LNCAP (cell line): ENCODE data around the gene TLR9.

ENCODE experiments used
- TF ChIP-seq, protein P1 (sequence below): fragments of 450-650 bp; IDR thresholded peaks from 2 replicates; pipeline ENCODE4 v1.5.1; 2017; ENCODE audit warnings: mild to moderate bottlenecking

The TLR9 gene

GRCh38 chr3:52204337-52205073 is 20.9 kb downstream of the TLR9 start:
- TF ChIP-seq, protein P1, sequence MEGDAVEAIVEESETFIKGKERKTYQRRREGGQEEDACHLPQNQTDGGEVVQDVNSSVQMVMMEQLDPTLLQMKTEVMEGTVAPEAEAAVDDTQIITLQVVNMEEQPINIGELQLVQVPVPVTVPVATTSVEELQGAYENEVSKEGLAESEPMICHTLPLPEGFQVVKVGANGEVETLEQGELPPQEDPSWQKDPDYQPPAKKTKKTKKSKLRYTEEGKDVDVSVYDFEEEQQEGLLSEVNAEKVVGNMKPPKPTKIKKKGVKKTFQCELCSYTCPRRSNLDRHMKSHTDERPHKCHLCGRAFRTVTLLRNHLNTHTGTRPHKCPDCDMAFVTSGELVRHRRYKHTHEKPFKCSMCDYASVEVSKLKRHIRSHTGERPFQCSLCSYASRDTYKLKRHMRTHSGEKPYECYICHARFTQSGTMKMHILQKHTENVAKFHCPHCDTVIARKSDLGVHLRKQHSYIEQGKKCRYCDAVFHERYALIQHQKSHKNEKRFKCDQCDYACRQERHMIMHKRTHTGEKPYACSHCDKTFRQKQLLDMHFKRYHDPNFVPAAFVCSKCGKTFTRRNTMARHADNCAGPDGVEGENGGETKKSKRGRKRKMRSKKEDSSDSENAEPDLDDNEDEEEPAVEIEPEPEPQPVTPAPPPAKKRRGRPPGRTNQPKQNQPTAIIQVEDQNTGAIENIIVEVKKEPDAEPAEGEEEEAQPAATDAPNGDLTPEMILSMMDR = no peak

DNA sequence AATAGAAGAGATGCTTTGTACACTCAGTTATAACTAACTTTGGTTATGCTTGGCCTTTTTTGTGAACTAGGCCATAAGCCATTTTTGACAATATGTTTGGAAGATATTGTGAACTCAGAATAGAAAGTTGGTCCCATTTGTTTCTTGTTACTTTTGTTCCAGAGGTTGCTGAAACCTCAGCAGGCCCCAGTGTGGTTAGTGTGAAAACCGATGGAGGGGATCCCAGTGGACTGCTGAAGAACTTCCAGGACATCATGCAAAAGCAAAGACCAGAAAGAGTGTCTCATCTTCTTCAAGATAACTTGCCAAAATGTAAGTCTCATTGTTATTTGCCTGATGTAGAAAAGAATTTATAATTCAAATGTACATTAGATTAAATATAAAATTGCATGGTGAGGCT is 21.7 kb downstream of the TLR9 start:
- TF ChIP-seq, protein P1 = no peak

DNA sequence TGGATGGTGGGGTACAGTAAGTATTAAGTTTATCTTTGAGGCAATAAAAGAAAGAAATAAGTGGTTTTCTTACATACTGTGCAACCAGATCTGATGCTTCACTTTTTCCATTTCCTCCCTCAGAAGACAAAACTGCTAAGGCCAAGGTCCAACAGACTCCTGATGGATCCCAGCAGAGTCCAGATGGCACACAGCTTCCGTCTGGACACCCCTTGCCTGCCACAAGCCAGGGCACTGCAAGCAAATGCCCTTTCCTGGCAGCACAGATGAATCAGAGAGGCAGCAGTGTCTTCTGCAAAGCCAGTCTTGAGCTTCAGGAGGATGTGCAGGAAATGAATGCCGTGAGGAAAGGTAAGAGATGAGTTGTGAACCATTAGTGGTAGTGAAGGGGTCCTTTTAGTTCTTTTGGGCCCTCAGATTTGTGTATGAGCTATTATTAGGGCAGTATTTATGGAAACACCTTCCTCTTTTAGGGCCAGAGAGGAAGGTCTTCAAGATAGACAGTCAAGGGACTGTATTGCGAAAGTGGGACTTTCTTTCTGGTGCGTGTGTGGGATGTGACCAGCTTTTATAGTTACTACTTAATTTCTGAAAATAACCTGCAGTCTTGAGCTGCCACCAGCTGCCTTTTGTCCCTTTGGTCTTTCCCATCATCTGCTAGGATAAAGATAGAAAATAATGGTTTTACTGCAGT is 22.9 kb downstream of the TLR9 start:
- TF ChIP-seq, protein P1 = no peak

DNA sequence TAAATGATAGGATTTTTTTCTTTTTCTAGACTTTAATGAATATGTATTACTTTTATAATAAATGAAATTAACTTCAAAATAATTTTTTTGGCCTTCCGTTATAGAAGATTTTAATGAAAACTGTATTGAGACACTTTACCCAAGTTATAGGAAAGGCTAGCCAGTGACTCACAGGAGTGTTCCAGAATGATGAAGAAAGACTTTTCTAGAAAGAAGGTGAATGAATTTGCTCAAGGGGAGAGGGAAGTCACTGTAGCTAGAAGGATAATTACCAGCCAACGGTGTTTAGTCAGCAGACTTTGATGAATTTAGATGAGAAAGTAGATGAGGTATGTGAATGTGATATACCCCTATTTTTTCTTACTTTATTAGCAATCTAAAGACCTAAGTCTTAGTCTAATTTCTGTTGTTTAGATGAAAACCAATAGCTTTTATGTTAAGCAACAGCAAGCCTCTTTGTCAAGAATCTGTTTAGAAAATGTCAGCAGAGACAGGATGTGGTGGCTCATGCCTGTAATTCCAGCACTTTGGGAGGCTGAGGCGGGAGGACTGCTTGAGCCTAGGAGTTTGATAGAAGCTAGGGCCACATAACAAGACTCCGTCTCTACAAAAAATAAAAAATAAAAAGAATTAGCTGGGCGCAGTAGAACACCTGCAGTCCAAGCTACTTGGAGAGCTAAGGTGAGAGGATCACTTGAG is 24.3 kb downstream of the TLR9 start:
- TF ChIP-seq, protein P1 = no peak

DNA sequence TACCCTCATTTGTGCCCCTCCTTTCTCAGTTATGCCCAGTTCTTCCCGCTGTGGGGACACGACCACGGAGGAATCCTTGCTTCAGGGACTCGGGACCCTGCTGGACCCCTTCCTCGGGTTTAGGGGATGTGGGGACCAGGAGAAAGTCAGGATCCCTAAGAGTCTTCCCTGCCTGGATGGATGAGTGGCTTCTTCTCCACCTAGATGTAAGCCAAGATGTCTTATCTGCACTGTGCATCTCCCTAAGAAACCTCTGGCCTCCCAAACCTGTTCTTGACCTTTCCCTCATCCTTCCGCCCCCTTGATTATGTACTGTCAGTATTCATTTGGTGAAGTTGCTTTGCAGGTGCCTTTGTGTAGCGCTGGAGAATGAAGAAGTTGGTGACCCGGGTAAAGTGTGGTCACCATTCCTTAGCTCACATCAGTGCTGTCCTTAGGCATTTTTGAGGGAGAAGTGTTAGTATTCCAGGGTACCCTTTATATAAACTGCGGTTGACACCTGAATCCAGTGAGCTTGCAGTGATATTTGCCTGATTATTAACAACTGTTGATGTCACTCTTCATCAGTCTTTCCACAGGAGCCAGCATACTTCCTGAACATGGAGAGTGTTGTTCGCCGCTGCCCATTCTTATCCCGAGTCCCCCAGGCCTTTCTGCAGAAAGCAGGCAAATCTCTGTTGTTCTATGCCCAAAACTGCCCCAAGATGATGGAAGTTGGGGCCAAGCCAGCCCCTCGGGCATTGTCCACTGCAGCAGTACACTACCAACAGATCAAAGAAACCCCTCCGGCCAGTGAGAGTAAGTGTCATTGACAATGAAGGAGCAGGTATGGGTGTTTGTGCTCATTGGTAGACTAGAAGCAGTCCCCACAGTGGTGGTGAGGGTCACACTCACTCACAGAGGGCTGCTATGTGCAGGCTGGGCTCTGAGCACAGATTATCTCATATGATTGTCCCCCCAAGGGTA is 26.5 kb downstream of the TLR9 start:
- TF ChIP-seq, protein P1 = no peak

- TF ChIP-seq, protein P1 = no peak
Measured at GRCh38 chr3:52197842-52198625, 27.4 kb downstream of the TLR9 start, which contains the start of gene ALAS1. ALAS1 (plus strand) TSS chr3:52198160; CDS start chr3:52199242, 1,082 bp downstream.
